ENCODE results near the gene HHAT.

DNA sequence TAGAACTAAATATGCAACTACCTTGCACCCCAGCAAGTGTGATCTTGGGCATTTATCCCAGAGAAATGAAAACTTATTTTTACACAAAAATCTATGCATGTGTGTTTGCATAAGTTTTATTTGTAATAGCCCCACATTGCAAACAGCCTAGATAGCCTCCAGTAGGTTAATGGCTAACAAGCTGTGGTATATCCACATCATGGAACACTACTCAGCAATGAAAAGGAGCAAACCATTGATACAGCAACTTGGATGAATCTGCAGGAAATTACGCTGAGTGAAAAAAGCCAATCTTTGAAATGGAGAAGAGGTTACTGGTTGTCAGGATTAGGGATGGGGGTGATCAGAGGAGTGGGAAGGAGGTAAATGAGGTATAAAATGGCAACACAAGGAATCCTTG, 67.8 kb downstream of the HHAT start:
- TF ChIP-seq, protein P1, sequence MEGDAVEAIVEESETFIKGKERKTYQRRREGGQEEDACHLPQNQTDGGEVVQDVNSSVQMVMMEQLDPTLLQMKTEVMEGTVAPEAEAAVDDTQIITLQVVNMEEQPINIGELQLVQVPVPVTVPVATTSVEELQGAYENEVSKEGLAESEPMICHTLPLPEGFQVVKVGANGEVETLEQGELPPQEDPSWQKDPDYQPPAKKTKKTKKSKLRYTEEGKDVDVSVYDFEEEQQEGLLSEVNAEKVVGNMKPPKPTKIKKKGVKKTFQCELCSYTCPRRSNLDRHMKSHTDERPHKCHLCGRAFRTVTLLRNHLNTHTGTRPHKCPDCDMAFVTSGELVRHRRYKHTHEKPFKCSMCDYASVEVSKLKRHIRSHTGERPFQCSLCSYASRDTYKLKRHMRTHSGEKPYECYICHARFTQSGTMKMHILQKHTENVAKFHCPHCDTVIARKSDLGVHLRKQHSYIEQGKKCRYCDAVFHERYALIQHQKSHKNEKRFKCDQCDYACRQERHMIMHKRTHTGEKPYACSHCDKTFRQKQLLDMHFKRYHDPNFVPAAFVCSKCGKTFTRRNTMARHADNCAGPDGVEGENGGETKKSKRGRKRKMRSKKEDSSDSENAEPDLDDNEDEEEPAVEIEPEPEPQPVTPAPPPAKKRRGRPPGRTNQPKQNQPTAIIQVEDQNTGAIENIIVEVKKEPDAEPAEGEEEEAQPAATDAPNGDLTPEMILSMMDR (IDR thresholded peaks at IDR 0.05; ENCODE audit: low read depth, low read length), result no peak
- no peak for TF ChIP-seq POLR2A (IDR thresholded peaks at IDR 0.05; ENCODE audit: extremely low read depth, insufficient read length)
